ENCODE data around the gene MAP3K7CL. TPM values are rescaled to one million over a fixed set of nuclear protein-coding genes. Genes with fewer than 3 reads are reported as not detected.

MAP3K7CL gene
- total and polyA plus RNA-seq, 2 of the 8 experiments (the other 6 are each of a cell fraction or from before 2014, with no cell fraction given): not detected

GRCh38 chr21:29172282-29172681, 41.8 kb downstream of the MAP3K7CL start:
- WGBS, 2 experiments (ENCODE audit: extremely low coverage in 1 of 2, insufficient coverage in 1 of 2, insufficient read length in 1 of 2, insufficient replicate concordance in 2 of 2, low coverage in 1 of 2, low lambda C conversion rate in 2 of 2, missing lambda C conversion rate in 1 of 2): 84% methylated on average over 1 of the region's 1 CpG; no CpG with 5 or more reads in 1 of the 2 experiments
- ChIA-PET CTCF (ENCODE audit: partially characterized antibody) (interaction anchor here (1.6 kb wide), 1 partner anchor 176 kb away, joined by 5 read pairs; no protein-coding TSS in a partner anchor), POLR2A (ENCODE audit: partially characterized antibody) (no interaction called here)
- no peaks in the 10 kb centered on the region for H3K4me1 ChIP-seq (replicated peaks in 1 of 4; ENCODE audit: control insufficient read depth in 3 of 4, insufficient read depth in 4 of 4, low read length in 3 of 4)
- H2BK20ac ChIP-seq (ENCODE audit: low read length): no peak overlapping the region
- H3K14ac ChIP-seq (ENCODE audit: insufficient read length): no peak overlapping the region
- no peak overlapping the region for H3K4ac ChIP-seq (replicated peaks; ENCODE audit: insufficient read length, low read depth, low read length)
- H3K23ac ChIP-seq (ENCODE audit: insufficient read length): no peak overlapping the region
- no peak for FAIRE-seq
- no peak overlapping the region for H3K4me2 ChIP-seq (ENCODE audit: insufficient read depth in 1 of 2, low read depth in 2 of 2, low read length in 2 of 2)
- H3K79me2 ChIP-seq (ENCODE audit: control insufficient read depth in 1 of 2, insufficient read depth in 2 of 2, low read length in 2 of 2): no peaks in the 10 kb centered on the region
- H3K18ac ChIP-seq (ENCODE audit: extremely low read depth, low read length): no peak overlapping the region
- H2AFZ ChIP-seq (ENCODE audit: low read length): no peak overlapping the region
- no peaks in the 10 kb centered on the region for H3K36me3 ChIP-seq (ENCODE audit: control insufficient read depth in 2 of 4, insufficient read depth in 4 of 4, low read length in 3 of 4)
- H3K27ac ChIP-seq (ENCODE audit: low read depth, low read length): no peak overlapping the region
- no peak overlapping the region for H2AK5ac ChIP-seq (ENCODE audit: low read depth, low read length)
- H2BK12ac ChIP-seq (ENCODE audit: low read depth, low read length): no peak overlapping the region
- H3K9ac ChIP-seq (replicated peaks in 1 of 4; ENCODE audit: extremely low read depth in 1 of 4, low read depth in 3 of 4, low read length in 3 of 4): no peak overlapping the region
- no peak overlapping the region for H4K91ac ChIP-seq (replicated peaks; ENCODE audit: insufficient read length, low read length)
- no peaks in the 10 kb centered on the region for H3K9me3 ChIP-seq (ENCODE audit: insufficient read depth in 2 of 2, low read depth in 1 of 2, low read length in 1 of 2)
- no peak overlapping the region for H2BK15ac ChIP-seq (ENCODE audit: low read length)
- H2BK120ac ChIP-seq (replicated peaks; ENCODE audit: low read depth, low read length): no peak overlapping the region
- no peak overlapping the region for H4K8ac ChIP-seq (ENCODE audit: extremely low read depth, insufficient read depth, low read length)
- H3K27me3 ChIP-seq (replicated peaks in 1 of 4; ENCODE audit: control insufficient read depth in 3 of 4, extremely low read depth in 1 of 4, insufficient read depth in 3 of 4, low read length in 3 of 4): no peaks in the 10 kb centered on the region
- no peak overlapping the region for H4K5ac ChIP-seq (ENCODE audit: insufficient read length, low read depth, low read length)
- DNase-seq (ENCODE audit: low read depth in 1 of 2, low spot score in 2 of 2): no peak
- H3K4me3 ChIP-seq (ENCODE audit: extremely low read depth in 1 of 4, insufficient read depth in 2 of 4, low read depth in 3 of 4, low read length in 4 of 4): no peak overlapping the region
- H3K23me2 ChIP-seq (ENCODE audit: low read depth, low read length): no peaks in the 10 kb centered on the region
- no peaks in the 10 kb centered on the region for H4K20me1 ChIP-seq (replicated peaks in 1 of 2; ENCODE audit: control insufficient read depth in 1 of 2, insufficient read depth in 2 of 2, low read length in 2 of 2)
- no peak overlapping the region for H2BK5ac ChIP-seq (ENCODE audit: low read depth, low read length)
- H3K56ac ChIP-seq (replicated peaks; ENCODE audit: insufficient read length, low read depth, low read length): no peak overlapping the region
- H3K79me1 ChIP-seq (ENCODE audit: low read depth, low read length): no peaks in the 10 kb centered on the region
- TF ChIP-seq KDM4A (IDR thresholded peaks at IDR 0.05; ENCODE audit: low read depth, low read length, severe bottlenecking) (no peak), EZH2 (IDR thresholded peaks at IDR 0.05; ENCODE audit: low read depth, low read length, severe bottlenecking) (no peak), JUND (IDR thresholded peaks at IDR 0.05; ENCODE audit: low read length) (no peak), GABPA (IDR thresholded peaks at IDR 0.05; ENCODE audit: borderline replicate concordance, insufficient read depth, low read length) (no peak), TCF12 (IDR thresholded peaks at IDR 0.05; ENCODE audit: low read depth, low read length) (no peak), HDAC2 (IDR thresholded peaks at IDR 0.05; ENCODE audit: borderline replicate concordance in 1 of 2, low read depth in 2 of 2, low read length in 2 of 2) (no peak), CTCF (IDR thresholded peaks at IDR 0.05; ENCODE audit: control extremely low read depth in 1 of 3, insufficient read depth in 1 of 3, low read depth in 1 of 3, low read length in 3 of 3) (no peak), SIX5 (IDR thresholded peaks at IDR 0.05; ENCODE audit: low read depth, low read length) (no peak), TAF1 (IDR thresholded peaks at IDR 0.05; ENCODE audit: low read depth, low read length) (no peak)
- TF ChIP-seq, protein P1, sequence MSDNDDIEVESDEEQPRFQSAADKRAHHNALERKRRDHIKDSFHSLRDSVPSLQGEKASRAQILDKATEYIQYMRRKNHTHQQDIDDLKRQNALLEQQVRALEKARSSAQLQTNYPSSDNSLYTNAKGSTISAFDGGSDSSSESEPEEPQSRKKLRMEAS (IDR thresholded peaks at IDR 0.05): no peak
- TF ChIP-seq, protein P2, sequence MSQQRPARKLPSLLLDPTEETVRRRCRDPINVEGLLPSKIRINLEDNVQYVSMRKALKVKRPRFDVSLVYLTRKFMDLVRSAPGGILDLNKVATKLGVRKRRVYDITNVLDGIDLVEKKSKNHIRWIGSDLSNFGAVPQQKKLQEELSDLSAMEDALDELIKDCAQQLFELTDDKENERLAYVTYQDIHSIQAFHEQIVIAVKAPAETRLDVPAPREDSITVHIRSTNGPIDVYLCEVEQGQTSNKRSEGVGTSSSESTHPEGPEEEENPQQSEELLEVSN (IDR thresholded peaks at IDR 0.05): no peak
